Thymus (tissue), 14 donors: ENCODE results near the gene ABI3. TPM values are rescaled to one million over a fixed set of nuclear protein-coding genes. Genes with fewer than 3 reads are reported as not detected.
"Not testable (repeated sequence)": the region's sequence is repeated elsewhere in the genome, so short reads cannot be mapped to it uniquely, and the experiment has no call there.

Source experiments
- DNase-seq, 9 donors: peaks; one replicate each; pipeline ENCODE4 v3.0.0-alpha.2; 2013; ENCODE audit warnings: low spot score in 9 of 9, low read depth in 6 of 9, missing footprints in 1 of 9
- H3K27ac ChIP-seq, 2 donors: one replicate each; pipeline ENCODE4 v1.5.1; 2013; ENCODE audit warnings: control low read depth in 1 of 2, low read depth in 1 of 2, low read length in 1 of 2, mild to moderate bottlenecking in 1 of 2, moderate library complexity in 1 of 2
- H3K27me3 ChIP-seq, 2 donors: one replicate each; pipeline ENCODE4 v1.5.1; 2013; ENCODE audit warnings: low read length in 1 of 2; ENCODE audit not compliant: control insufficient read depth in 2 of 2, insufficient read depth in 1 of 2
- H3K36me3 ChIP-seq, 2 donors: one replicate each; pipeline ENCODE4 v1.5.1; 2013; ENCODE audit warnings: low read length in 1 of 2, mild to moderate bottlenecking in 1 of 2, moderate library complexity in 1 of 2; ENCODE audit not compliant: control insufficient read depth in 2 of 2, insufficient read depth in 2 of 2
- H3K4me1 ChIP-seq, 2 donors: one replicate each; pipeline ENCODE4 v1.5.1; 2013; ENCODE audit warnings: low read length in 2 of 2; ENCODE audit not compliant: control insufficient read depth in 2 of 2, insufficient read depth in 2 of 2
- H3K4me3 ChIP-seq, 2 donors: one replicate each; pipeline ENCODE4 v1.5.1; 2013; ENCODE audit warnings: low read length in 2 of 2, control low read depth in 1 of 2, mild to moderate bottlenecking in 1 of 2
- H3K9me3 ChIP-seq, 2 donors: one replicate each; pipeline ENCODE4 v1.5.1; 2013; ENCODE audit warnings: low read length in 1 of 2, mild to moderate bottlenecking in 1 of 2; ENCODE audit not compliant: control insufficient read depth in 2 of 2, insufficient read depth in 1 of 2
- WGBS: extraction: QIAGEN DNeasy Blood & Tissue Kit; methylation state at CpG from one replicate; pipeline ENCODE4 v1.1.7; 2013; 5-methylcytosine and 5-hydroxymethylcytosine counted together
- long read RNA-seq, 10 donors: transcript quantifications; one replicate each; lab custom pipeline, GENCODE V29; 2026
- polyA plus RNA-seq: library from polyadenylated mRNA; stranded (reverse); fragments of 200-250 nt; gene quantifications from one replicate; pipeline ENCODE4 v1.2.3, GENCODE V29; 2013
- total RNA-seq: library from RNA; stranded (reverse); fragments of 120-200 nt; gene quantifications from one replicate; pipeline ENCODE4 v1.2.4, GENCODE V29; 2013
- donor health status: healthy.

The ABI3 gene, protein sequence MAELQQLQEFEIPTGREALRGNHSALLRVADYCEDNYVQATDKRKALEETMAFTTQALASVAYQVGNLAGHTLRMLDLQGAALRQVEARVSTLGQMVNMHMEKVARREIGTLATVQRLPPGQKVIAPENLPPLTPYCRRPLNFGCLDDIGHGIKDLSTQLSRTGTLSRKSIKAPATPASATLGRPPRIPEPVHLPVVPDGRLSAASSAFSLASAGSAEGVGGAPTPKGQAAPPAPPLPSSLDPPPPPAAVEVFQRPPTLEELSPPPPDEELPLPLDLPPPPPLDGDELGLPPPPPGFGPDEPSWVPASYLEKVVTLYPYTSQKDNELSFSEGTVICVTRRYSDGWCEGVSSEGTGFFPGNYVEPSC
- total RNA-seq (13.4 TPM), polyA plus RNA-seq (12.6 TPM)
- long read RNA-seq, donor 1, partial matches to known transcripts: 0 of 1 reads
- long read RNA-seq, donor 1, other reads (novel, unspliced or antisense): 0 of 1 reads
- long read RNA-seq, donor 2: 0 reads
- long read RNA-seq, donor 3, transcript ABI3-201 (8 exons, 2,109 nt): major isoform, 9 of 16 reads
- long read RNA-seq, donor 3, partial matches to known transcripts: 7 of 16 reads
- long read RNA-seq, donor 3, other reads (novel, unspliced or antisense): 0 of 16 reads
- long read RNA-seq, donor 4, partial matches to known transcripts: 0 of 2 reads
- long read RNA-seq, donor 4, other reads (novel, unspliced or antisense): 0 of 2 reads
- long read RNA-seq, donor 5, transcript ABI3-201 (8 exons, 2,109 nt): major isoform, 10 of 10 reads
- long read RNA-seq, donor 5, partial matches to known transcripts: 0 of 10 reads
- long read RNA-seq, donor 5, other reads (novel, unspliced or antisense): 0 of 10 reads
- long read RNA-seq, donor 6, transcript ABI3-201 (8 exons, 2,109 nt): major isoform, 12 of 12 reads
- long read RNA-seq, donor 6, partial matches to known transcripts: 0 of 12 reads
- long read RNA-seq, donor 6, other reads (novel, unspliced or antisense): 0 of 12 reads
- long read RNA-seq, donor 7, transcript ABI3-201 (8 exons, 2,109 nt): major isoform, 5 of 5 reads
- long read RNA-seq, donor 7, partial matches to known transcripts: 0 of 5 reads
- long read RNA-seq, donor 7, other reads (novel, unspliced or antisense): 0 of 5 reads
- long read RNA-seq, donor 8, transcript ABI3-201 (8 exons, 2,109 nt): major isoform, 5 of 5 reads
- long read RNA-seq, donor 8, partial matches to known transcripts: 0 of 5 reads
- long read RNA-seq, donor 8, other reads (novel, unspliced or antisense): 0 of 5 reads
- long read RNA-seq, donor 9, partial matches to known transcripts: 0 of 2 reads
- long read RNA-seq, donor 9, other reads (novel, unspliced or antisense): 0 of 2 reads
- long read RNA-seq, donor 10, transcript ABI3-201 (8 exons, 2,109 nt): major isoform, 5 of 5 reads
- long read RNA-seq, donor 10, partial matches to known transcripts: 0 of 5 reads
- long read RNA-seq, donor 10, other reads (novel, unspliced or antisense): 0 of 5 reads

GRCh38 chr17:49210158-49211029 lies at the start of gene ABI3, which contains the start of gene GNGT2:
TSS of gene ABI3 (plus strand) at chr17:49210707. CDS start at chr17:49210725, 18 bp downstream.
TSS of gene GNGT2 (minus strand) at chr17:49210574. CDS start at chr17:49207422, 3,152 bp downstream.
- WGBS: 32% methylated on average over 22 of the region's 22 CpGs

DNA sequence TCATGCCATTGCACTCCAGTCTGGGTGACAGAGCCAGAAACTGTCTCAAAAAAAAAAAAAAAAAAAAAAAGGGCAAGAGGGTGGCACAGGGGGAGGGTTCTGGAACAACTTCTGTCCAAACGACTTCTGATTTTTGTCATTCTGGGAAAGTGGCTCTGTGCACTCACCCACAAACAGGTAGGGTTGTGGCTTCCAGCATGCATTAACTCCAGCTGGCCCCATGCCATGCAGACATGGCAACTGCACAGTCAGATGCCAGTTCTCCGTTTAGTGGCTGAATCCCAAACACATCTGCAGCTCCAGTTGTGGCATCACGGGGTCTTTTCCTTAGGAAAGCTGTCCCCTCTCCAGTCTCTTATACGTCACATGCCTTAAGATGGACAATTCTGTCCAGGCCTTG lies 47.6 kb upstream of the ABI3 start:
- Histone ChIP-seq H3K4me3 (no peak overlapping the region), H3K27ac (no peak overlapping the region), H3K27me3 (peaks cover 2 to 38% of the 10 kb centered on the region in 2 donors), H3K4me1 (no peaks in the 10 kb centered on the region), H3K9me3 (no peaks in the 10 kb centered on the region), H3K36me3 (no peaks in the 10 kb centered on the region)
- DNase-seq: no peak
- 64% methylated on average over 4 of the region's 4 CpGs for WGBS

More at GRCh38 chr17:49210158-49211029, at the start of gene ABI3, which contains the start of gene GNGT2:
- Histone ChIP-seq H3K27ac (peak within 1 kb of the TSS; percentile 44 to 78), H3K4me1 (peaks cover 16 to 54% of the 10 kb centered on the region in 2 donors), H3K9me3 (no peaks in the 10 kb centered on the region), H3K4me3 (peak within 1 kb of the TSS; percentile 46 to 52), H3K27me3 (no peaks in the 10 kb centered on the region), H3K36me3 (peaks cover 0 to 4% of the 10 kb centered on the region in 2 donors)
- peak in 4 of 9 donors; percentile 59 to 85 (median 68) for DNase-seq

GRCh38 chr17:49165143-49165542 lies 45.4 kb upstream of the ABI3 start:
- no peak overlapping the region for H3K27ac ChIP-seq
- H3K4me1 ChIP-seq: no peaks in the 10 kb centered on the region
- DNase-seq: no peak
- WGBS: 94% methylated on average over 2 of the region's 2 CpGs
- H3K36me3 ChIP-seq: no peaks in the 10 kb centered on the region
- H3K4me3 ChIP-seq: no peak overlapping the region
- H3K27me3 ChIP-seq: peaks cover 0 to 32% of the 10 kb centered on the region in 2 donors
- H3K9me3 ChIP-seq: peaks cover 0 to 5% of the 10 kb centered on the region in 2 donors

DNA sequence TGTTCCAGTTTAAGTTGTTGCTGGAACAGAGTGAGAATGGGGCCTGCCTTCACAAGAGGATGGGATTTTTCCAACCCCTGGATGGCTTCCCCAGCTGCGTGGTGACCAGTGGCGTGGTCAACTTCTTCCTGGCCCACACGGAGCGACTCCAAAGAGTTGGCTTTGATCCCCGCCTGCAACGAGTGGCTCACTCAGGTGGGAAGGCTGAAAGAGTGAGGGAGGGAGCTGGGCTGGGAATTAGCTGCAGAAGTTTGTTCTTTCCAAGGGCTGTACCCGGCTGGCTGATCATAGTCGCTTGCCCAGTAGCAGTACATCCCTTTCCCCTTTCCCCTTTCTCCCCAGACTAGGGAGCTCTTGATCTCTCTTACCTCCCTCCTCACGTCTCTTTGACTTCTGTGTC lies 41.8 kb upstream of the ABI3 start:
- H3K4me3 ChIP-seq: no peak overlapping the region
- WGBS: 75% methylated on average over 9 of the region's 9 CpGs
- peaks cover 0 to 28% of the 10 kb centered on the region in 2 donors for H3K27me3 ChIP-seq
- no peaks in the 10 kb centered on the region for H3K36me3 ChIP-seq
- H3K4me1 ChIP-seq: no peaks in the 10 kb centered on the region
- H3K9me3 ChIP-seq: peaks cover 0 to 5% of the 10 kb centered on the region in 2 donors
- no peak overlapping the region for H3K27ac ChIP-seq
- no peak for DNase-seq

GRCh38 chr17:49170216-49170615 lies 40.3 kb upstream of the ABI3 start:
- no peak for DNase-seq
- no peak overlapping the region for H3K4me3 ChIP-seq
- H3K27ac ChIP-seq: no peak overlapping the region
- H3K27me3 ChIP-seq: peaks cover 0 to 21% of the 10 kb centered on the region in 2 donors
- no peaks in the 10 kb centered on the region for H3K36me3 ChIP-seq
- 70% methylated on average over 2 of the region's 2 CpGs for WGBS
- no peaks in the 10 kb centered on the region for H3K4me1 ChIP-seq
- peaks cover 0 to 5% of the 10 kb centered on the region in 2 donors for H3K9me3 ChIP-seq

- peaks cover under 1 to 10% of the 10 kb centered on the region in 2 donors for H3K9me3 ChIP-seq
- peaks cover 0 to 20% of the 10 kb centered on the region in 2 donors for H3K27me3 ChIP-seq
Observed at GRCh38 chr17:49170711-49171110, 39.8 kb upstream of the ABI3 start.

GRCh38 chr17:49175978-49176377 lies 34.5 kb upstream of the ABI3 start:
- not testable (repeated sequence) for H3K4me3 ChIP-seq, DNase-seq, H3K27me3 ChIP-seq, H3K4me1 ChIP-seq, H3K27ac ChIP-seq, H3K36me3 ChIP-seq
- 91% methylated on average over 11 of the region's 11 CpGs for WGBS
- H3K9me3 ChIP-seq: peaks cover 5 to 20% of the 10 kb centered on the region in 2 donors

More at GRCh38 chr17:49170711-49171110, 39.8 kb upstream of the ABI3 start:
- H3K4me1 ChIP-seq, DNase-seq, H3K36me3 ChIP-seq, H3K4me3 ChIP-seq, H3K27ac ChIP-seq: not testable (repeated sequence)
- WGBS: 90% methylated on average over 3 of the region's 3 CpGs
